Kidney epithelial cell (primary cell): ENCODE data around the gene FBXW8. TPM values are rescaled to one million over a fixed set of nuclear protein-coding genes. Genes with fewer than 3 reads are reported as not detected.

ENCODE experiments used
- DNase-seq: peaks from one replicate; pipeline ENCODE4 v3.0.0-alpha.2; 2010; ENCODE audit warnings: low read depth
- H3K27me3 ChIP-seq: 2 replicates; pipeline ENCODE4 v1.6.0; 2011; ENCODE audit warnings: low read length; ENCODE audit not compliant: control insufficient read depth, insufficient read depth
- H3K36me3 ChIP-seq: 2 replicates; pipeline ENCODE4 v1.5.1; 2011; ENCODE audit warnings: low read length; ENCODE audit not compliant: control insufficient read depth, insufficient read depth
- H3K4me3 ChIP-seq: 2 replicates; pipeline ENCODE4 v1.5.1; 2011; ENCODE audit warnings: low read depth, mild to moderate bottlenecking, control low read depth, low read length
- total RNA-seq: library from RNA; depleted of rRNA; stranded (reverse); fragments of >200 nt; gene quantifications from 2 replicates; pipeline ENCODE4 v1.2.3, GENCODE V29; 2015
- TF ChIP-seq, protein P1 (sequence below): IDR thresholded peaks from 2 replicates; pipeline ENCODE4 v1.5.1; 2011; ENCODE audit warnings: mild to moderate bottlenecking, moderate library complexity, low read length, control low read depth, inconsistent platforms; ENCODE audit not compliant: insufficient read depth, poor library complexity, severe bottlenecking

Gene FBXW8
- total RNA-seq, 1 donor from 2014 or later, result 25.4 TPM

DNA sequence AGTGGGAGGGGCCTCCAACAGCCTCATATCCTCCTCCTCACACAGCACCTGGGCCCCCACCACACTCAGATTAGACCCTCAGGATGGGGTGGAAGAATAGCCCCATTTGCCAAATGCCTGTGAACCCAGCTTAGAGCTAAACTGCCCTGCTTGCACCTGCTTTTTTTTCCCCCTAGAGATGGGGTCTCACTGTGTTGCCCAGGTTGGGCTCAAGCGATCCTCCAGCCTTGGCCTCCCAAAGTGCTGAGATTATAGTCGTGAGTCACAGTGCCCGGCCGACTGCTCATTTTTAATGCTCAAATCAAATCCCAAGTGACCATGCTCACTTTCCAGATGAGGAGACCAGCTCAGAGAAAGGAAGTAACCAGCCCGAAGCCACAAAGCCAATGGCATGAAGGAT lies 161.4 kb downstream of the FBXW8 start:
- TF ChIP-seq, protein P1, sequence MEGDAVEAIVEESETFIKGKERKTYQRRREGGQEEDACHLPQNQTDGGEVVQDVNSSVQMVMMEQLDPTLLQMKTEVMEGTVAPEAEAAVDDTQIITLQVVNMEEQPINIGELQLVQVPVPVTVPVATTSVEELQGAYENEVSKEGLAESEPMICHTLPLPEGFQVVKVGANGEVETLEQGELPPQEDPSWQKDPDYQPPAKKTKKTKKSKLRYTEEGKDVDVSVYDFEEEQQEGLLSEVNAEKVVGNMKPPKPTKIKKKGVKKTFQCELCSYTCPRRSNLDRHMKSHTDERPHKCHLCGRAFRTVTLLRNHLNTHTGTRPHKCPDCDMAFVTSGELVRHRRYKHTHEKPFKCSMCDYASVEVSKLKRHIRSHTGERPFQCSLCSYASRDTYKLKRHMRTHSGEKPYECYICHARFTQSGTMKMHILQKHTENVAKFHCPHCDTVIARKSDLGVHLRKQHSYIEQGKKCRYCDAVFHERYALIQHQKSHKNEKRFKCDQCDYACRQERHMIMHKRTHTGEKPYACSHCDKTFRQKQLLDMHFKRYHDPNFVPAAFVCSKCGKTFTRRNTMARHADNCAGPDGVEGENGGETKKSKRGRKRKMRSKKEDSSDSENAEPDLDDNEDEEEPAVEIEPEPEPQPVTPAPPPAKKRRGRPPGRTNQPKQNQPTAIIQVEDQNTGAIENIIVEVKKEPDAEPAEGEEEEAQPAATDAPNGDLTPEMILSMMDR, result no peak
- no peak for DNase-seq
- no peaks in the 10 kb centered on the region for H3K27me3 ChIP-seq
- no peaks in the 10 kb centered on the region for H3K36me3 ChIP-seq
- H3K4me3 ChIP-seq, result no peak overlapping the region

DNA sequence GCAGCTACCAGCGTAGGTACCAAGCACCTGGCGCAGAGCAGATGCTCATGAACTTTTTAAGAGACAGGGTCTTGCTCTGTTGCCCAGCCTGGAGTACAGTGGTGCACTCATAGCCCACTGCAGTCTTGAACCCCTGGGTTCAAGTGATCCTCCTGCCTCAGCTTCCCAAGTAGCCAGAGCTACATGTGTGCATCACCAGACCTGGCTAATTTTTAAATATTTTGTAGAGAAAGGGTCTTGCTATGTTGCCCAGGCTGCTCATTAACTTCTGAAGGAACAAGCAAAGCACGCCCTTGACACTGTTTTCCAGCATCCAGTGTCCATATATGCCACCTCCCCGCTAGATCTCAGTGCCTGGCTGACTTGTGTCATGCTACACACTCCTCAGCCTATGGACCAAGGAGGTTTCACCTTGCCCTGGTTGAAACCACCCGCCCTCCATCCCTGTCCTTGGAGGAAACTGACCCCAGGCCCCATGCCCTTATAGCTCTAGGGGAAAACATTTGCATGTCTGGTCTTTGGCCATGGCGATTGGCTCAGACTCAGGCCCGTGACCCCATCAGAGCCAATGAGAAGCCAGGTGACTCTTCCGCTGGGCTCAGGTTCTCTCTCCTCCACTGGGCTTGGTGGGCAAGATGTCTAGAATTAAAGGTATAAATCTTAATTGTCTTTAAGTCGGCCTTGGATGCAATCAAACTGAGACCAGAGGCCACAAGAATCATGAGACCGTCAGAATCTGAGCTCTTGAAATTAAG lies 162.2 kb downstream of the FBXW8 start:
- TF ChIP-seq, protein P1, result no peak
- no peak overlapping the region for H3K4me3 ChIP-seq
- no peaks in the 10 kb centered on the region for H3K36me3 ChIP-seq
- H3K27me3 ChIP-seq, result no peaks in the 10 kb centered on the region
- no peak for DNase-seq

DNA sequence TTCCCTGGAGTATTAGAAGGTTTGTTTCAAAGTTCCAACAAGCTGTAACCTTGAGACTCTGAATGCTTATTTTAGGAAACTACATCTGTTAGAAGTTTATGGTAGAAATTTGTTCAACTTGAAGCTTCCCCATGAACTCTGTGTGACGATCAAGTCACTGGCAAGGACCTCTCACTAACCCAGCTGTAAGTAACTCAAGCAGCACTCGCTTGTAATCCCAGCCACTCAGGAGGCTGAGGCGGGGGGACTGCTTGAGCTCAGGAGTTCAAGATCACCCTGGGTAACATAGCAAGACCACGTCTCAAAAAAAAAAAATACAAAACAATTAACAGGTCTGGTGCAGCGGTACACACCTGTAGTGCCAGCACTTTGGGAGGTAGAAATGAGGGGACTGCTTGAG lies 162.9 kb downstream of the FBXW8 start:
- no peak for DNase-seq
- no peaks in the 10 kb centered on the region for H3K27me3 ChIP-seq
- H3K4me3 ChIP-seq, result no peak overlapping the region
- H3K36me3 ChIP-seq, result no peaks in the 10 kb centered on the region
- TF ChIP-seq, protein P1, result no peak

DNA sequence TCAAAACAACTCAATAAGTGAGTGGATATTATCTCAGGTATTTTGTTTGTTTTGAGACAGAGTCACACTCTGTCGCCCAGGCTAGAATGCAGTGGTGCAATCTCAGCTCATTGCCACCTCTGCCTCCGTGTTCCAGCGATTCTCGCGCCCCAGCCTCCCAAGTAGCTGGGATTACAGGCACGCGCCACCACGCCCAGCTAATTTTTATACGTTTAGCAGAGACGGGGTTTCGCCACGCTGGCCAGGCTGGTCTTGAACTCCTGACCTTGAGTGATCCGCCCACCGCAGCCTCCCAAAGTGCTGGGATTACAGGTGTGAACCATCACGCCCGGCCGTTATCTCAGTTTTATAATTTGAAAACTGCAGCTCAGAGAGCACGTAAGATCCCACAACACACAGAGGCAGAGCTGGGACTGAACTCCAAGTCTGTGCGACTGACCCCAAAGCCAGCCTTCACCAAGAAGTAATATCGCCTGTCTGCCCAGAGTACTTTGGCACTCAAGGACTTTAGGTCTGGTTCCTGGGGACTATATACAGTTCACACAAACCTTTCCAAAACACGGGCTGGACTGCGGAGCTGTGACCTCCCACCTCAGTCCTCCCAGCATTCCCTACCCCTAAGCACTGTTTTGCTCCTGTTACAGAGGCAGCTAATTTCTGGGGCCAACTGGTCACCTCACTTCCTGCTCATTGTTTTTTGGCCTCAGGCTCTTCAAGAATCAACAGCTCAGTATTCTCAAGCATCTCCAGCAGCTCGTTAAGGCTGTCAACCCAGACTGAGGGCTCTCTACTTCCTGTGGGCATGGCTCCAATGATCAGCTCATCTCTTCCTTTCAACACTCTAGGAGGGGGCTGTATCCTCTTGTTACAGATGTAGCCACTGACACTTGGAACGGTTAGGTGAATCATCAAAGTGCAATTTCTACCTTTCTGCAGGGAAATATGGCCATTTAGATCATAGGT lies 165.9 kb downstream of the FBXW8 start:
- no peaks in the 10 kb centered on the region for H3K27me3 ChIP-seq
- no peak for DNase-seq
- H3K4me3 ChIP-seq, result no peak overlapping the region
- TF ChIP-seq, protein P1, result no peak
- no peaks in the 10 kb centered on the region for H3K36me3 ChIP-seq

DNA sequence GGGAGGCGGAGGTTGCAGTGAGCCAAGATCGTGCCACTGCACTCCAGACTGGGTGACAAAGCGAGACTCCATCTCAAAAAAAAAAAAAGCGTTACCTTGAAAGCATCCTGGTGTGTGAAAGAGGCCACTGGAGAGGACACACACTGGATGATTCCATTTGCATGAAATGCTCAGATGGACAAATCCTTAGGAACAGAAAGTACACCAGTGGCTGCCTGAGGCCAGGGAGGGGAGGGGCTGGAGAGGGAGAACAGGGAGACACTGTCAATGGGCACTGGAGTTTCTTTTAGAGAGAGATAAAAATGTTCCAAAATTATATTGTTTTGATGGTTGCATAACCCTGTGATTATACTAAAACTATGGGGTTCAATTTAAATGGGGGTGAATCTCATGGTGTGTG lies 168.7 kb downstream of the FBXW8 start:
- H3K27me3 ChIP-seq, result no peaks in the 10 kb centered on the region
- TF ChIP-seq, protein P1, result no peak
- no peak for DNase-seq
- no peak overlapping the region for H3K4me3 ChIP-seq
- H3K36me3 ChIP-seq, result no peaks in the 10 kb centered on the region
